LNCaP clone FGC (cell line): ENCODE results near the gene CYP27B1.
"Not testable (repeated sequence)": the region's sequence is repeated elsewhere in the genome, so short reads cannot be mapped to it uniquely, and the experiment has no call there.

Experiments
- DNase-seq: peaks from one replicate; pipeline ENCODE4 v3.0.0-alpha.2; 2011; ENCODE audit warnings: low read depth
- H3K4me3 ChIP-seq: 2 replicates; pipeline ENCODE4 v1.5.1; 2011; ENCODE audit warnings: mild to moderate bottlenecking, low read depth, low read length, control low read depth
- TF ChIP-seq, protein P1 (sequence below): IDR thresholded peaks from 2 replicates; pipeline ENCODE4 v1.5.1; 2012; ENCODE audit warnings: mild to moderate bottlenecking; ENCODE audit not compliant: control insufficient read depth, insufficient read depth; ENCODE audit errors: extremely low read depth

CYP27B1 gene

DNA sequence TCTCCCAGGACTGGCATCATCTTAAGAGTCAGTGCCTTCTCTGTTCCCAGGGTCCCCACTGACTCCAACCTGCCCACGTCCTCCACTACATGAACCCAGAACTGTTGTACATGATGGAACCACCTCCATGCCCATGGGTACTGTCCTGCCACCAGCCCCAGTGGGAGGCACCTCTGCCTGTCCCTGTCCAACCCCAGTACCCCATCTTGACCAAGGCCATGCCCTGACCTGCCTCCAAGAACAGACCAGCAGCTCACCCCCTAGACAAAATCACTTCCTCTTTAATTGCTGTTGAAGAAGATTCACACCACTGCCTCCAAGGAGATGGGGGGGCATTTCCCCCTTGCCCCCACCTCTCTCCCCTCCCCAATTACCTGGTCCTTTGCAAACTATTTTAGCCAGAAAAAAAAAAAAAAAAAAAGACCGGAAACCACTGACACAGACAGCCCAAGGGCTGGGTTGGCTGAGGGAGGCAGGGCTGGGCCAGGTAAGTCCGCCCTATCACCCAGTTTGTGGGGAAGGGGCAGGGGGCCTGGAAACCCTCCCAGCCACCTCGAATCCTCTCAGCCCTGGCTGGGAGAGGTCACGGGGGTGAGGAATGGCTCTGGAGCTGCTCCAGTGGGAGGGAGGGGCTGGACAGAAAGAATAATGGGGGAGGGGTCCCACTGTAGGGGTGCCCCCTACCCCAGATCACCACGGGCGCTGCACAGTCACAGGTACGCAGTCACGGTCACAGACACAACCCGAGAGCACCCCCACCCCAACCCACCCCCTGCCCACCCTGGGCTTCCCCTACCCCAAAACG is 41.7 kb downstream of the CYP27B1 start:
- no peak for DNase-seq
- no peak overlapping the region for H3K4me3 ChIP-seq
- TF ChIP-seq, protein P1, sequence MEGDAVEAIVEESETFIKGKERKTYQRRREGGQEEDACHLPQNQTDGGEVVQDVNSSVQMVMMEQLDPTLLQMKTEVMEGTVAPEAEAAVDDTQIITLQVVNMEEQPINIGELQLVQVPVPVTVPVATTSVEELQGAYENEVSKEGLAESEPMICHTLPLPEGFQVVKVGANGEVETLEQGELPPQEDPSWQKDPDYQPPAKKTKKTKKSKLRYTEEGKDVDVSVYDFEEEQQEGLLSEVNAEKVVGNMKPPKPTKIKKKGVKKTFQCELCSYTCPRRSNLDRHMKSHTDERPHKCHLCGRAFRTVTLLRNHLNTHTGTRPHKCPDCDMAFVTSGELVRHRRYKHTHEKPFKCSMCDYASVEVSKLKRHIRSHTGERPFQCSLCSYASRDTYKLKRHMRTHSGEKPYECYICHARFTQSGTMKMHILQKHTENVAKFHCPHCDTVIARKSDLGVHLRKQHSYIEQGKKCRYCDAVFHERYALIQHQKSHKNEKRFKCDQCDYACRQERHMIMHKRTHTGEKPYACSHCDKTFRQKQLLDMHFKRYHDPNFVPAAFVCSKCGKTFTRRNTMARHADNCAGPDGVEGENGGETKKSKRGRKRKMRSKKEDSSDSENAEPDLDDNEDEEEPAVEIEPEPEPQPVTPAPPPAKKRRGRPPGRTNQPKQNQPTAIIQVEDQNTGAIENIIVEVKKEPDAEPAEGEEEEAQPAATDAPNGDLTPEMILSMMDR = no peak

DNA sequence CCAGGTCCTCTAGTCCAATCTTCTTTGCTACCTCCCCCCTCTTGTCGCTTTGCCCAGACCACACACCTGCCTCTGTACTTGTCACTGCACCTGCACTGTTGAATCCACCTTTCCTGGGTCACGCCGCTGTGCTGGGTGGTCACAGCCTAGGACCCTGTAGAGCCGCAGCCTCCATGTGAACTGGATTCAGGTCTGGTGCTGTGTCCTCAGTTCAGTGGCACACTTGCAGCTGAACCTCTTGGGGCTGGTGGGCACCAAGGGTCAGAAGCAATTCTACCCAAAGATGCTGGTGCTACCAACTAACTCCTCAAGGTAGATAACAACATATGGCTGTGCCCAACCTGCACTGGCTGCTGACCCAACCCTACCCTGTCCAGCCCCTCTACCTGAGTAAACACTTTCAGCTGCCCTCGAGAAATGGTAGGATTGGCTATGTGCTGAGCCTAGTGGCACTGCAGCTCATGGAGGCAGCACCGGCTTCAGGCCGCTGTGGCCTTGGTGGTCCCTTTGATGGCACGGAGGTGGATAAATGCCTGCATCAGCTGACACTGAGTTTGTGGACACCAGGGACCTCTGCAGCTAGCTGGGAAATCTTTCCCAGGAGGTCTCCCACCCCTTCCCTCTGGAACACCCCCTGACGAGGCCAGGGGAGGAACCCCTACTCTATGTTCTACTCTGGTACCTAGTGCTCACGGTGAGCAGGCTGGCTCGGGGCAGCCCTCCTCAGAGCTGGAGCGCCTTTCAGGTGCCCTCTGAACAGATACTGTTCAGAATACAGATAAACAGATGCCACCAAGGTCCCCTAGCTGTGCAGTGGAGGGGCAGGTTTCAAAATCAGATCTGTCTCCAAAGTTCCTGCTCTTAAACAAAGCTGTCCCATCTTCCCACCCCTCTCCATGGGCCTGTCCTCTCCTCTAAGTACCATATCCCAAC is 42.6 kb downstream of the CYP27B1 start:
- DNase-seq = no peak
- no peak overlapping the region for H3K4me3 ChIP-seq
- TF ChIP-seq, protein P1 = no peak

DNA sequence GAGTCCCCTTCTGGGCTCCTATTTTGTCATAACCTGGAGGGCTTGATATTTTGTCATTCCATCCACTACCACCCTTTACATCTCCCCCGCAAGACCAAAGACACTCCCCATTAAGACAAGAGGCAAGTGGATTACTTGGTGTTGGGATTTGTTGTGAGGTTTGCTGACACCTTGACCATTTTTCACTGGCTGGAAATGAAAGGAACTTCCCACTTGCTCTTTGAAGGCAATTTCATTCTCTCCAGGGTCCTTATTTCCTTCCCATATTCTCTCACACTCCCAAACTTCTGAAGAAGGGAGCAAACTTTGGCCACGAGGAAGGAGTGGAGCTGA is 43.3 kb downstream of the CYP27B1 start:
- H3K4me3 ChIP-seq = no peak overlapping the region
- DNase-seq = no peak
- TF ChIP-seq, protein P1 = no peak

DNA sequence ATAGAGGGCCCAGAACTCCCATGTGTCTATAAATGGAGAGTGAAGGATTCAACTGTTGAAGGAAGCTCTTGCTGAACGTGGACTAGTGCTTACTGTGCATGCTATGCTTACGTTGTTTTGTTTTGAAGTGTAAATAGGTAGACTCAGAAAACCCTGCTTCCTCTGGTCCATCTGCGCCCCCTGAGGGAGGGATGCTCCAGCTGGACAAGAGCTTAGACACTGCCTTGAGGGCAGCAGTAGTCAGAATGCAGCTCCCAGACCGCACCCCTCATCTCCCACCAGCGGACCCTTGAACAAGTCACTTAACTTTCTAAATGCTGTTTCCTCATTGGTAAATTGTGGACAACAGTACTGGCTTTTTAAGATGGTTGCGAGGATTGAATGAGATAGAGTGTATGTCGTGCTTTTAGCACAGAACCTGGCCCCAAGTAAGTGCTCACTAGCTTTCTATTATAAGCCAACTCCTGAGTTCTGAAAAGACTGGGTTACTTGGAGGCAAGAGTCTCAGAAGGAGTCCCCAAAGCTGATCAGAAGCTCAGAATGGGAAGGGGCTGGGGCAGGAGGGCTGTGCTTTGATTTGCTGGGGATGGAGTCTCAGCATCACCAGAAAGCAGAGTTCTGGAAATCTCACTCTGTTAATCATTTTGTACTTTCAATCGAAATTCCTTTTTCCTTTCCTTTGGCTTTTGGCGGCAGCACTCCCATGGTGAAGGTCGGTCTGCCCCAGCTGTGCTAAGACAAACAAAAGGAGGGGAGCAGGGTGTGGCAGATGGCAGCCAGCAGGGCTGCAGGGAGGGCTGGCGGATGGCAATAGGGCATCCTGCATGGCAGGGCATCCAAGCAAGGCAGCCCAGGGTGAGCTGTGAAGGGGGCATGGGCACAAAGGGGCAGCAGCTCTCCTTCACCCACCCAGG is 43.9 kb downstream of the CYP27B1 start:
- no peak overlapping the region for H3K4me3 ChIP-seq
- no peak for DNase-seq
- TF ChIP-seq, protein P1 = no peak

DNA sequence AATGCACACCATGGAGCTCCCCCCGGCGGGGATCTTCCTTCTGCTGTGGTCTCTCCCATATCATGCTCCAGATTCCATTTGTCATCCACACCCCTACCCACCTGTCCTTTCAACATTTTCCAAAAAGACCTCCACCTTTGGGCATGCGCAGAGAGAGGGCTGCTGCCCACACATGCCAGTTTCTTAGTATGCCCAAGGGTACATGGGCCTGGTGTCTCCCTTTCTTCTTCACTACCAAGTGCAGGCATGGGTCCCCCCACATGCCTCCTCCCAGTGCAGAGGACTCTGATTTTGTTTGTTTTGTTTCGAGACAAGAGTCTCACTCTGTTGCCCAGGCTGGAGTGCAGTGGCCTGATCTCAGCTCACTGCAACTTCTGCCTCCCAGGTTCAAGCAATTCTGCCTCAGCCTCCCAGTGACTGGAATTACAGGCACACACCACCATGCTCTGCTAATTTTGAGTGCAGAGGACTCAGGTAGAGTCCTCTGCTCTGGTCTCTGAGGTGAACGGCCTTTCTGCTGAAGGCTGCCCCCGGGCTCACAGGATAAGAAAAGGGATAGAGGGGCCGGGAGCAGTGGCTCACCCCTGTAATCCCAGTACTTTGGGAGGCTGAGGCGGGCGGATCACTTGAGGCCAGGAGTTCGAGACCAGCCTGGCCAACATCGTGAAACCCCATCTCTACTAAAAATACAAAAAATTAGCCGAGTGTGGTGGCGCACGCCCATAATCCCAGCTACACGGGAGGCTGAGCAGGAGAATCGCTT is 44.9 kb downstream of the CYP27B1 start:
- not testable (repeated sequence) for DNase-seq, H3K4me3 ChIP-seq

DNA sequence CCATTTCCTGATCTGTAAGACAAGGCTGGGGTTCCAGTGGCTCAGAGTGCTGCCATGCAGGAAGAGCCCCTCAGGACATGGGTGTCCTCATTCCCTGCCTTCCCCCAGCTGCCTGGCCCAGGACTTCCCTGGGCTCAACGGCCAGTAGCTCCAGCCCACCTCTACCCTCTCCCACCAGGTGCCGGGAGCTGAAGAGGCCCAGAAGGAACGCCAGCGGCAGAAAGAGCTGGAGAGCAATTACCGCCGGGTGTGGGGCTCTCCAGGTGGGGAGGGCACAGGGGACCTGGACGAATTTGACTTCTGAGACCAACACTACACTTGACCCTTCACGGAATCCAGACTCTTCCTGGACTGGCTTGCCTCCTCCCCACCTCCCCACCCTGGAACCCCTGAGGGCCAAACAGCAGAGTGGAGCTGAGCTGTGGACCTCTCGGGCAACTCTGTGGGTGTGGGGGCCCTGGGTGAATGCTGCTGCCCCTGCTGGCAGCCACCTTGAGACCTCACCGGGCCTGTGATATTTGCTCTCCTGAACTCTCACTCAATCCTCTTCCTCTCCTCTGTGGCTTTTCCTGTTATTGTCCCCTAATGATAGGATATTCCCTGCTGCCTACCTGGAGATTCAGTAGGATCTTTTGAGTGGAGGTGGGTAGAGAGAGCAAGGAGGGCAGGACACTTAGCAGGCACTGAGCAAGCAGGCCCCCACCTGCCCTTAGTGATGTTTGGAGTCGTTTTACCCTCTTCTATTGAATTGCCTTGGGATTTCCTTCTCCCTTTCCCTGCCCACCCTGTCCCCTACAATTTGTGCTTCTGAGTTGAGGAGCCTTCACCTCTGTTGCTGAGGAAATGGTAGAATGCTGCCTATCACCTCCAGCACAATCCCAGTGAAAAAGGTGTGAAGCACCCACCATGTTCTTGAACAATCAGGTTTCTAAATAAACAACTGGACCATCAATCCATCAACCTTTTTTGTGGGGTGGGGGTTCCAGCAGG is 46.0 kb downstream of the CYP27B1 start:
- TF ChIP-seq, protein P1 = no peak
- no peak for DNase-seq
- H3K4me3 ChIP-seq = no peak overlapping the region
